A549 (cell line): ENCODE data around the gene PEPD.

Experiments used
- EP300 ChIP-seq, 2 experiments: fragments of >200 bp; sonication (Bioruptor Twin); formaldehyde crosslinking; IDR thresholded peaks; 2 replicates in 1 of 2; 3 replicates in 1 of 2; pipeline ENCODE4 v1.6.1; 2016 to 2017
- KDM1A ChIP-seq: fragments of 200-600 bp; sonication (generic); IDR thresholded peaks from 2 replicates; pipeline ENCODE4 v1.6.1; 2016; ENCODE audit warnings: low read depth, mild to moderate bottlenecking
- MAFK ChIP-seq: fragments of 450-650 bp; IDR thresholded peaks from 2 replicates; pipeline ENCODE4 v1.6.1; 2014; ENCODE audit not compliant: partially characterized antibody
- MYC ChIP-seq: IDR thresholded peaks from 2 replicates; pipeline ENCODE4 v1.6.1; 2012; ENCODE audit warnings: mild to moderate bottlenecking, inconsistent platforms, low read length, improper control_type of control experiment, borderline replicate concordance
- NR3C1 ChIP-seq: fragments of >200 bp; sonication (Bioruptor Twin); formaldehyde crosslinking; IDR thresholded peaks from 3 replicates; pipeline ENCODE4 v1.6.1; 2017
- PHF8 ChIP-seq: fragments of 200-600 bp; sonication (generic); IDR thresholded peaks from 2 replicates; pipeline ENCODE4 v1.6.1; 2016; ENCODE audit warnings: low read depth, mild to moderate bottlenecking, antibody characterized with exemption, moderate library complexity, borderline replicate concordance
- SMC3 ChIP-seq: fragments of >200 bp; sonication (Bioruptor Twin); formaldehyde crosslinking; IDR thresholded peaks from 3 replicates; pipeline ENCODE4 v1.6.1; 2018; ENCODE audit warnings: inconsistent platforms
- TF ChIP-seq, protein P1 (sequence below): fragments of >200 bp; sonication (Bioruptor Twin); formaldehyde crosslinking; IDR thresholded peaks from 3 replicates; pipeline ENCODE4 v1.5.1; 2016
- TF ChIP-seq, protein P2 (sequence below): fragments of 250-450 bp; sonication (Bioruptor Pico); IDR thresholded peaks from 2 replicates; pipeline ENCODE4 v1.5.0; 2021; ENCODE audit warnings: mild to moderate bottlenecking, moderate library complexity, borderline replicate concordance
- TF ChIP-seq, protein P3 (sequence below): fragments of 200-600 bp; sonication (generic); IDR thresholded peaks from 2 replicates; pipeline ENCODE4 v1.6.1; 2016; ENCODE audit warnings: antibody characterized with exemption, mild to moderate bottlenecking, moderate library complexity
- TF ChIP-seq, protein P4 (sequence below): IDR thresholded peaks from 2 replicates; pipeline ENCODE4 v1.6.1; 2012

DNA sequence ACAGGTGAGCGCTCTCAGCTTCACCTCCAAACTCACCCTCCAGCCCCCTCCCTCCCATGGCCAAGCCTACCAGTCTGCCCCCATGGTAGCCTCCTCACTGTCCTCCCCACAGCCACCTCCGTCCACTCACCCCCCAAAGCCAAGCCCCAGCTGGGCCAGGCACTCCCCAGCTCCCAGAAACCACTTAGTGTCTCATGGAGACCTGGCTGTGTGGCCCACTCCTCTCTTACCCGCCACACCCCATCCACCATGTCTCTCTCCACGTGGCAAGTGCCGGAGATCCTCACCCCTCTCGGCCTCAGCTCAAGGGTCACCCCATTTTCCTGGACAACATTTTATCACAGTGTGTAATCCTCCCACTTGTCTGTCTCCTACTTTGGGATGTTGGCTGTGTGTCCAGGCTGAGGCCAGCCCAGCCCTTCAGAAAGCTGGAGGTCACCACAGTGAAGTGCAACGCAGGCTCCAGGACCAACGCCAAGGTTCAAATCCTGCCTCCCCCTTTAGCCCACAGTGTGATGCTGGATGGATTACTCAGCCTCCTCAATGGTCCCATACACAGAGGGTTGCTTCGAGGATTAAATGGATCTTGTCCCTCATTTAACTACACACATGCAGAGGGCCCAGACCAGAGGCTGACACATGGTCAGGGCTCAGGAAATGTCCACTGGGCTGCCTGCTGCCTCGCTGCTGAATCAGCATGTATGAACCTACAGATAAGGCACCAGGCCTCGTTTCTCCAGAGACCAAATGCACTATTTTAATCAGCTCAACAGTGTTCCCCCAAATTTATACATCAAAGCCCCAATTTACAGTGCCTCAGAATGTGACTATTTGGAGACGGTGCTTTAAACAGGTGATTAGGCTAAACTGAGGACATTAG, 76.8 kb downstream of the PEPD start:
- TF ChIP-seq, protein P1, sequence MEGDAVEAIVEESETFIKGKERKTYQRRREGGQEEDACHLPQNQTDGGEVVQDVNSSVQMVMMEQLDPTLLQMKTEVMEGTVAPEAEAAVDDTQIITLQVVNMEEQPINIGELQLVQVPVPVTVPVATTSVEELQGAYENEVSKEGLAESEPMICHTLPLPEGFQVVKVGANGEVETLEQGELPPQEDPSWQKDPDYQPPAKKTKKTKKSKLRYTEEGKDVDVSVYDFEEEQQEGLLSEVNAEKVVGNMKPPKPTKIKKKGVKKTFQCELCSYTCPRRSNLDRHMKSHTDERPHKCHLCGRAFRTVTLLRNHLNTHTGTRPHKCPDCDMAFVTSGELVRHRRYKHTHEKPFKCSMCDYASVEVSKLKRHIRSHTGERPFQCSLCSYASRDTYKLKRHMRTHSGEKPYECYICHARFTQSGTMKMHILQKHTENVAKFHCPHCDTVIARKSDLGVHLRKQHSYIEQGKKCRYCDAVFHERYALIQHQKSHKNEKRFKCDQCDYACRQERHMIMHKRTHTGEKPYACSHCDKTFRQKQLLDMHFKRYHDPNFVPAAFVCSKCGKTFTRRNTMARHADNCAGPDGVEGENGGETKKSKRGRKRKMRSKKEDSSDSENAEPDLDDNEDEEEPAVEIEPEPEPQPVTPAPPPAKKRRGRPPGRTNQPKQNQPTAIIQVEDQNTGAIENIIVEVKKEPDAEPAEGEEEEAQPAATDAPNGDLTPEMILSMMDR: no peak
- TF ChIP-seq NR3C1: no peak
- TF ChIP-seq EP300 (IDR thresholded peaks at IDR 0.05): no peak
- TF ChIP-seq, protein P2, sequence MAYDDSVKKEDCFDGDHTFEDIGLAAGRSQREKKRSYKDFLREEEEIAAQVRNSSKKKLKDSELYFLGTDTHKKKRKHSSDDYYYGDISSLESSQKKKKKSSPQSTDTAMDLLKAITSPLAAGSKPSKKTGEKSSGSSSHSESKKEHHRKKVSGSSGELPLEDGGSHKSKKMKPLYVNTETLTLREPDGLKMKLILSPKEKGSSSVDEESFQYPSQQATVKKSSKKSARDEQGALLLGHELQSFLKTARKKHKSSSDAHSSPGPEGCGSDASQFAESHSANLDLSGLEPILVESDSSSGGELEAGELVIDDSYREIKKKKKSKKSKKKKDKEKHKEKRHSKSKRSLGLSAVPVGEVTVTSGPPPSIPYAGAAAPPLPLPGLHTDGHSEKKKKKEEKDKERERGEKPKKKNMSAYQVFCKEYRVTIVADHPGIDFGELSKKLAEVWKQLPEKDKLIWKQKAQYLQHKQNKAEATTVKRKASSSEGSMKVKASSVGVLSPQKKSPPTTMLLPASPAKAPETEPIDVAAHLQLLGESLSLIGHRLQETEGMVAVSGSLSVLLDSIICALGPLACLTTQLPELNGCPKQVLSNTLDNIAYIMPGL (CRISPR knock-in tag): no peak
- TF ChIP-seq KDM1A: no peak
- TF ChIP-seq, protein P3, sequence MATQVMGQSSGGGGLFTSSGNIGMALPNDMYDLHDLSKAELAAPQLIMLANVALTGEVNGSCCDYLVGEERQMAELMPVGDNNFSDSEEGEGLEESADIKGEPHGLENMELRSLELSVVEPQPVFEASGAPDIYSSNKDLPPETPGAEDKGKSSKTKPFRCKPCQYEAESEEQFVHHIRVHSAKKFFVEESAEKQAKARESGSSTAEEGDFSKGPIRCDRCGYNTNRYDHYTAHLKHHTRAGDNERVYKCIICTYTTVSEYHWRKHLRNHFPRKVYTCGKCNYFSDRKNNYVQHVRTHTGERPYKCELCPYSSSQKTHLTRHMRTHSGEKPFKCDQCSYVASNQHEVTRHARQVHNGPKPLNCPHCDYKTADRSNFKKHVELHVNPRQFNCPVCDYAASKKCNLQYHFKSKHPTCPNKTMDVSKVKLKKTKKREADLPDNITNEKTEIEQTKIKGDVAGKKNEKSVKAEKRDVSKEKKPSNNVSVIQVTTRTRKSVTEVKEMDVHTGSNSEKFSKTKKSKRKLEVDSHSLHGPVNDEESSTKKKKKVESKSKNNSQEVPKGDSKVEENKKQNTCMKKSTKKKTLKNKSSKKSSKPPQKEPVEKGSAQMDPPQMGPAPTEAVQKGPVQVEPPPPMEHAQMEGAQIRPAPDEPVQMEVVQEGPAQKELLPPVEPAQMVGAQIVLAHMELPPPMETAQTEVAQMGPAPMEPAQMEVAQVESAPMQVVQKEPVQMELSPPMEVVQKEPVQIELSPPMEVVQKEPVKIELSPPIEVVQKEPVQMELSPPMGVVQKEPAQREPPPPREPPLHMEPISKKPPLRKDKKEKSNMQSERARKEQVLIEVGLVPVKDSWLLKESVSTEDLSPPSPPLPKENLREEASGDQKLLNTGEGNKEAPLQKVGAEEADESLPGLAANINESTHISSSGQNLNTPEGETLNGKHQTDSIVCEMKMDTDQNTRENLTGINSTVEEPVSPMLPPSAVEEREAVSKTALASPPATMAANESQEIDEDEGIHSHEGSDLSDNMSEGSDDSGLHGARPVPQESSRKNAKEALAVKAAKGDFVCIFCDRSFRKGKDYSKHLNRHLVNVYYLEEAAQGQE: no peak
- TF ChIP-seq PHF8: no peak
- TF ChIP-seq MAFK: peak; percentile 82
- TF ChIP-seq SMC3: no peak
- TF ChIP-seq MYC: no peak
- TF ChIP-seq, protein P4, sequence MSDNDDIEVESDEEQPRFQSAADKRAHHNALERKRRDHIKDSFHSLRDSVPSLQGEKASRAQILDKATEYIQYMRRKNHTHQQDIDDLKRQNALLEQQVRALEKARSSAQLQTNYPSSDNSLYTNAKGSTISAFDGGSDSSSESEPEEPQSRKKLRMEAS: no peak
